Psoas muscle (tissue), 8 donors: ENCODE measurements around the gene DHH. TPM values are rescaled to one million over a fixed set of nuclear protein-coding genes. Genes with fewer than 3 reads are reported as not detected.

ENCODE experiments used
- ATAC-seq, 4 donors: fragments of 200-7000 bp; cut with Tn5 transposase; one replicate each; pipeline ENCODE4 v1.9.1; 2020; ENCODE audit warnings: moderate library complexity in 3 of 4, mild to moderate bottlenecking in 2 of 4
- DNase-seq, 2 donors: peaks; one replicate each; pipeline ENCODE4 v3.0.0-alpha.2; 2020
- H3K27ac ChIP-seq: fragments of 200-600 bp; one replicate; pipeline ENCODE4 v1.8.0; 2022
- H3K27me3 ChIP-seq, 3 donors: fragments of 200-600 bp in 1 of 3; one replicate each; pipeline versions ENCODE4 v1.6.1 to v1.8.0; 2013 to 2022; ENCODE audit warnings: low read length in 2 of 3, mild to moderate bottlenecking in 2 of 3, moderate library complexity in 1 of 3; ENCODE audit not compliant: insufficient read depth in 3 of 3
- H3K36me3 ChIP-seq, 2 donors: fragments of 200-600 bp in 1 of 2; one replicate each; pipeline versions ENCODE4 v1.6.1 to v1.8.0; 2013 to 2022; ENCODE audit warnings: low read depth in 1 of 2, mild to moderate bottlenecking in 1 of 2, moderate library complexity in 1 of 2; ENCODE audit not compliant: insufficient read depth in 1 of 2
- H3K4me1 ChIP-seq: fragments of 200-600 bp; one replicate; pipeline ENCODE4 v1.8.0; 2022
- H3K4me3 ChIP-seq: fragments of 200-600 bp; one replicate; pipeline ENCODE4 v1.8.0; 2022; ENCODE audit warnings: mild to moderate bottlenecking
- H3K9me3 ChIP-seq: fragments of 200-600 bp; one replicate; pipeline ENCODE4 v1.8.0; 2022
- CTCF ChIP-seq: fragments of 200-600 bp; IDR thresholded peaks from one replicate; pipeline ENCODE4 v1.8.0; 2022; ENCODE audit warnings: antibody characterized with exemption
- WGBS, 3 donors: extraction: QIAGEN DNeasy Blood & Tissue Kit; methylation state at CpG; one replicate each; pipeline versions ENCODE4 v1.1.6 to v1.1.7; 2013; 5-methylcytosine and 5-hydroxymethylcytosine counted together
- intact Hi-C, 2 donors: fragments of 100-400 bp; cut with DNase I; formaldehyde crosslinking; loops; one replicate each; pipeline versions ENCODE4 v1.11.0 to v1.14.2; 2022
- polyA plus RNA-seq, 3 donors: library from polyadenylated mRNA; stranded (reverse); fragments of 200-250 nt; gene quantifications; one replicate each; pipeline ENCODE4 v1.2.3, GENCODE V29; 2013
- total RNA-seq, 4 donors: library from RNA; stranded (reverse); fragmentation: NEBNext Ultra II Directional in 2 of 4; extraction: Animal tissue kit (Norgen Biotek cat#: 25700) in 2 of 4; gene quantifications; one replicate each; pipeline versions ENCODE4 v1.2.1 to v1.2.4, GENCODE V29; 2021 to 2023
- donor health status: healthy with polysubstance abuse.
- donor health status: DM: no; HTN: no; CAD: no; lungs with moderate emphysema.
- donor health status: Bipolar disorder and iron deficiency.
- donor health status: healthy.
- donor health status: DM: yes; HTN: yes; CAD: no.
- donor health status: DM: no; HTN: no; CAD: no.
- donor health status: DM: no; HTN: no; CAD: no.
- donor health status: DM: yes; HTN: yes; CAD: no.

Gene DHH
- total and polyA plus RNA-seq, 7 donors: 0.07 to 0.43 (median 0.17) TPM

DNA sequence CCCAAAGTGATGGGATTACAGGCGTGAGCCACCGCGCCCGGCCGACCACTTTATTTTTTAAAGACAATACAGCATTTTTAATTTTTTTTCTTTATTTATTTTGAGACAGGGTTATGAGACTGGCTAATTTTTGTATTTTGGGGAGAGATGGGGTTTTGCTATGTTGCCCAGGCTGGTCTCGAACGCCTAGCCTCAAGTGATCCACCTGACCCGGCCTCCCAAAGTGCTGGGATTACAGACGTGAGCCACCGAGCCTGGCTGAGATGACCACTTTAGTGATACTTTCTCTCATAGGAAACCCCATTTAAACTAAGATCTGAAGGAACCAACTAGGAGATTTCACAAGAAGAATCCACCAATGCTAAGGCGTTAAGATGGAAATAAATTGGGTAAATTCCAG, 23.6 kb downstream of the DHH start:
- WGBS, 3 donors: 90 to 95% (median 93%) methylated on average over 11 of the region's 11 CpGs

GRCh38 chr12:49069507-49070346, 24.9 kb downstream of the DHH start, which contains the start of gene RHEBL1:
RHEBL1 (minus strand) TSS chr12:49069979; CDS start chr12:49069785, 194 bp downstream.
- WGBS, 3 donors: 0 to 1% (median 0%) methylated on average over 60 of the region's 60 CpGs
- intact Hi-C loops: loop anchor here in 1 of 2 donors (10.0 kb wide), 1 partner anchor 165 kb away; no protein-coding TSS in a partner anchor
- peak within 1 kb of the TSS; percentile 70 for H3K27ac ChIP-seq
- DNase-seq: peak; percentile 99
- H3K27me3 ChIP-seq: no peaks in the 10 kb centered on the region
- H3K4me3 ChIP-seq: peak within 1 kb of the TSS; percentile 85
- no peaks in the 10 kb centered on the region for H3K9me3 ChIP-seq
- ATAC-seq: peak; percentile 100
- H3K36me3 ChIP-seq: no peaks in the 10 kb centered on the region
- TF ChIP-seq CTCF: no peak
- H3K4me1 ChIP-seq: peaks cover 10% of the 10 kb centered on the region

More for the DNA sequence above, 23.6 kb downstream of the DHH start:
- DNase-seq: no peak
- Histone ChIP-seq H3K27ac (no peak overlapping the region), H3K4me3 (no peak overlapping the region), H3K27me3 (no peaks in the 10 kb centered on the region), H3K4me1 (peaks cover 10% of the 10 kb centered on the region), H3K36me3 (no peaks in the 10 kb centered on the region), H3K9me3 (no peaks in the 10 kb centered on the region)
- intact Hi-C loops: no loop called here
- TF ChIP-seq CTCF: no peak
- no peak for ATAC-seq

- Histone ChIP-seq H3K27ac (peak overlapping the region; percentile 70), H3K4me3 (peak overlapping the region; percentile 85), H3K9me3 (no peaks in the 10 kb centered on the region), H3K27me3 (no peaks in the 10 kb centered on the region), H3K36me3 (no peaks in the 10 kb centered on the region), H3K4me1 (peaks cover 14% of the 10 kb centered on the region)
- WGBS, 3 donors: 16 to 20% (median 19%) methylated on average over 21 of the region's 21 CpGs
- intact Hi-C loops: loop anchor here in 1 of 2 donors (10.0 kb wide), 1 partner anchor 166 kb away; no protein-coding TSS in a partner anchor
- TF ChIP-seq CTCF: no peak
- ATAC-seq: no peak
- no peak for DNase-seq
These were observed 25.6 kb downstream of the DHH start for GRCh38 chr12:49068879-49069506.

DNA sequence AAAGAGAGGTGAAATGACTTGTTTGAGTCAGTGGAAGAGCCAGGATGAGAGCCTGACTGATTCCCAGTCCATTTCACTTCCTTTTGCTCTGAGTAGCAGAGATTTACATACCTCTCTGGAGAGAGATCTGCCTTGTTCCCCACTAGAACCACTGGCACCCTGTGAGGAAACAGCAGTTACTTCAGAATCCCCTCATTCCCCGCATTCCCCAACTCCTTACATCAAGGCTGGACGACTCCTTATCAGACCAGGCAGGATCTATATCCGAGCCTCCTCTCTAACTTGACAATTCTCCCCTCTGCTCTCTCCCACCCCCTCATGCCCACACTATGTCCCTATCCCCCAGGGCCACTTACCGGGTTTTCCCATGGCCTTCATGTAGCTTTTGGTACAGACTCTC, 28.5 kb downstream of the DHH start:
- intact Hi-C loops: loop anchor here in 1 of 2 donors (10.0 kb wide), 1 partner anchor 169 kb away; no protein-coding TSS in a partner anchor
- Histone ChIP-seq H3K27ac (no peak overlapping the region), H3K4me3 (no peak overlapping the region), H3K36me3 (no peaks in the 10 kb centered on the region), H3K27me3 (no peaks in the 10 kb centered on the region), H3K9me3 (no peaks in the 10 kb centered on the region), H3K4me1 (peaks cover 14% of the 10 kb centered on the region)
- TF ChIP-seq CTCF: no peak
- whole genome bisulfite sequencing, 3 donors: 76 to 80% (median 77%) methylated on average over 4 of the region's 4 CpGs
- no peak for ATAC-seq
- DNase-seq: no peak
